HEK293T (cell line): ENCODE measurements around the gene GCC2.

Experiments
- CTCF ChIA-PET: fragments of 350-600 bp; formaldehyde crosslinking; extraction: SDS; loops from one replicate; lab custom pipeline; 2021; ENCODE audit warnings: antibody characterized with exemption, inconsistent platforms; lab: Yijun Ruan, JAX
- POLR2A ChIA-PET: fragments of 350-600 bp; formaldehyde crosslinking; extraction: SDS; loops from one replicate; lab custom pipeline; 2020; ENCODE audit warnings: antibody characterized with exemption, inconsistent platforms; lab: Yijun Ruan, JAX
- DNase-seq: peaks from one replicate; pipeline ENCODE4 v3.0.0; 2012; ENCODE audit warnings: mixed read lengths; ENCODE audit errors: extremely low spot score
- ARNT ChIP-seq: fragments of 450-650 bp; IDR thresholded peaks from 2 replicates; pipeline ENCODE4 v1.6.1; 2017; ENCODE audit warnings: mild to moderate bottlenecking
- BHLHE40 ChIP-seq: fragments of 450-650 bp; IDR thresholded peaks from 2 replicates; pipeline ENCODE4 v1.6.1; 2016; ENCODE audit warnings: mild to moderate bottlenecking, moderate library complexity, borderline replicate concordance
- CTBP1 ChIP-seq: fragments of 450-650 bp; IDR thresholded peaks from 2 replicates; pipeline ENCODE4 v1.6.1; 2016; ENCODE audit warnings: borderline replicate concordance
- ELF4 ChIP-seq: fragments of 450-650 bp; IDR thresholded peaks from 2 replicates; pipeline ENCODE4 v1.6.1; 2017; ENCODE audit warnings: antibody characterized with exemption
- FOXA1 ChIP-seq: fragments of 450-650 bp; IDR thresholded peaks from 2 replicates; pipeline ENCODE4 v1.6.1; 2016; ENCODE audit warnings: mild to moderate bottlenecking
- FOXK2 ChIP-seq: fragments of 450-650 bp; IDR thresholded peaks from 2 replicates; pipeline ENCODE4 v1.6.1; 2016; ENCODE audit warnings: mild to moderate bottlenecking
- FOXM1 ChIP-seq: fragments of 450-650 bp; IDR thresholded peaks from 2 replicates; pipeline ENCODE4 v1.6.1; 2017; ENCODE audit warnings: mild to moderate bottlenecking, borderline replicate concordance
- HDGF ChIP-seq: fragments of 450-650 bp; IDR thresholded peaks from 2 replicates; pipeline ENCODE4 v1.6.1; 2017; ENCODE audit warnings: antibody characterized with exemption, borderline replicate concordance
- L3MBTL2 ChIP-seq: fragments of 450-650 bp; conservative IDR thresholded peaks from 2 replicates; pipeline ENCODE4 v1.6.1; 2016; ENCODE audit warnings: mild to moderate bottlenecking
- LEF1 ChIP-seq: fragments of 450-650 bp; IDR thresholded peaks from 2 replicates; pipeline ENCODE4 v1.6.1; 2017; ENCODE audit warnings: mild to moderate bottlenecking, borderline replicate concordance
- NFRKB ChIP-seq: fragments of 450-650 bp; IDR thresholded peaks from 2 replicates; pipeline ENCODE4 v1.6.1; 2016; ENCODE audit warnings: mild to moderate bottlenecking, moderate library complexity
- PKNOX1 ChIP-seq: fragments of 450-650 bp; IDR thresholded peaks from 2 replicates; pipeline ENCODE4 v1.6.1; 2016
- SP1 ChIP-seq: fragments of 450-650 bp; IDR thresholded peaks from 2 replicates; pipeline ENCODE4 v1.6.1; 2017
- SUZ12 ChIP-seq: fragments of 450-650 bp; IDR thresholded peaks from 2 replicates; pipeline ENCODE4 v1.6.1; 2016; ENCODE audit warnings: mild to moderate bottlenecking
- TARDBP ChIP-seq: fragments of 450-650 bp; IDR thresholded peaks from 2 replicates; pipeline ENCODE4 v1.6.1; 2016
- ZNF384 ChIP-seq: fragments of 450-650 bp; IDR thresholded peaks from 2 replicates; pipeline ENCODE4 v1.6.1; 2016

GCC2 gene

GRCh38 chr2:108459441-108459840 is 10.4 kb downstream of the GCC2 start:
- no peak for TF ChIP-seq TARDBP
- no peak for TF ChIP-seq L3MBTL2
- no peak for TF ChIP-seq LEF1
- TF ChIP-seq CTBP1 = no peak
- TF ChIP-seq PKNOX1 = no peak
- TF ChIP-seq SUZ12 = no peak
- TF ChIP-seq FOXM1 = no peak
- no peak for TF ChIP-seq ARNT
- no peak for TF ChIP-seq FOXK2
- TF ChIP-seq FOXA1 = no peak
- TF ChIP-seq HDGF = no peak
- TF ChIP-seq SP1 = no peak
- TF ChIP-seq ELF4 = no peak
- no peak for TF ChIP-seq NFRKB
- no peak for TF ChIP-seq ZNF384
- no peak for TF ChIP-seq BHLHE40
- POLR2A ChIA-PET = interaction anchor here (2.2 kb wide), 1 partner anchor 11 kb away, joined by 8 read pairs; the partner anchor contains the start of gene GCC2
- CTCF ChIA-PET = no interaction called here
- no peak for DNase-seq

GRCh38 chr2:108460345-108461037 is 11.5 kb downstream of the GCC2 start:
- POLR2A ChIA-PET = interaction anchor here (2.2 kb wide), 1 partner anchor 12 kb away, joined by 8 read pairs; the partner anchor contains the start of gene GCC2
- CTCF ChIA-PET = no interaction called here
- no peak for TF ChIP-seq NFRKB
- TF ChIP-seq ARNT = no peak
- TF ChIP-seq HDGF = no peak
- no peak for TF ChIP-seq LEF1
- no peak for TF ChIP-seq TARDBP
- no peak for TF ChIP-seq FOXK2
- no peak for TF ChIP-seq FOXM1
- TF ChIP-seq CTBP1 = no peak
- TF ChIP-seq BHLHE40 = no peak
- TF ChIP-seq FOXA1 = no peak
- TF ChIP-seq PKNOX1 = no peak
- no peak for TF ChIP-seq SP1
- TF ChIP-seq ZNF384 = no peak
- no peak for TF ChIP-seq SUZ12
- TF ChIP-seq L3MBTL2 = no peak
- TF ChIP-seq ELF4 = no peak
- DNase-seq = no peak

GRCh38 chr2:108477099-108477498 is 28.1 kb downstream of the GCC2 start:
- ChIA-PET POLR2A (no interaction called here), CTCF (interaction anchor here (0.6 kb wide), 1 partner anchor 9 kb away, joined by 4 read pairs; no protein-coding TSS in a partner anchor)
- TF ChIP-seq TARDBP (no peak), CTBP1 (no peak), SUZ12 (no peak), FOXK2 (no peak), PKNOX1 (no peak), ZNF384 (no peak), BHLHE40 (no peak), ELF4 (no peak), NFRKB (no peak), HDGF (no peak), L3MBTL2 (no peak), LEF1 (no peak), ARNT (no peak), SP1 (no peak)
- DNase-seq = no peak

GRCh38 chr2:108485253-108485652 is 36.2 kb downstream of the GCC2 start:
- no peak for TF ChIP-seq NFRKB
- no peak for TF ChIP-seq CTBP1
- TF ChIP-seq LEF1 = no peak
- CTCF ChIA-PET = no interaction called here
- no peak for DNase-seq
- POLR2A ChIA-PET = no interaction called here

- POLR2A ChIA-PET = no interaction called here
- CTCF ChIA-PET = no interaction called here
Observed at GRCh38 chr2:108490506-108491122, 41.6 kb downstream of the GCC2 start.

More at GRCh38 chr2:108490506-108491122, 41.6 kb downstream of the GCC2 start:
- DNase-seq = no peak
- TF ChIP-seq TARDBP (no peak), SP1 (no peak), NFRKB (no peak), HDGF (no peak), FOXM1 (no peak), L3MBTL2 (no peak), PKNOX1 (no peak), ELF4 (no peak), SUZ12 (no peak), ZNF384 (no peak), ARNT (no peak), CTBP1 (no peak), BHLHE40 (no peak), FOXA1 (no peak), LEF1 (no peak)
